GOT3 (cell line): ENCODE results near the gene TPRA1.
"Not testable (repeated sequence)": the region's sequence is repeated elsewhere in the genome, so short reads cannot be mapped to it uniquely, and the experiment has no call there.

Source experiments
- DNase-seq: peaks from one replicate; lab custom pipeline; 2025; ENCODE audit warnings: mixed read lengths; lab: John Stamatoyannopoulos, UW

The TPRA1 gene

GRCh38 chr3:127536830-127537812 is 53.4 kb downstream of the TPRA1 start:
- DNase-seq: no peak

DNA sequence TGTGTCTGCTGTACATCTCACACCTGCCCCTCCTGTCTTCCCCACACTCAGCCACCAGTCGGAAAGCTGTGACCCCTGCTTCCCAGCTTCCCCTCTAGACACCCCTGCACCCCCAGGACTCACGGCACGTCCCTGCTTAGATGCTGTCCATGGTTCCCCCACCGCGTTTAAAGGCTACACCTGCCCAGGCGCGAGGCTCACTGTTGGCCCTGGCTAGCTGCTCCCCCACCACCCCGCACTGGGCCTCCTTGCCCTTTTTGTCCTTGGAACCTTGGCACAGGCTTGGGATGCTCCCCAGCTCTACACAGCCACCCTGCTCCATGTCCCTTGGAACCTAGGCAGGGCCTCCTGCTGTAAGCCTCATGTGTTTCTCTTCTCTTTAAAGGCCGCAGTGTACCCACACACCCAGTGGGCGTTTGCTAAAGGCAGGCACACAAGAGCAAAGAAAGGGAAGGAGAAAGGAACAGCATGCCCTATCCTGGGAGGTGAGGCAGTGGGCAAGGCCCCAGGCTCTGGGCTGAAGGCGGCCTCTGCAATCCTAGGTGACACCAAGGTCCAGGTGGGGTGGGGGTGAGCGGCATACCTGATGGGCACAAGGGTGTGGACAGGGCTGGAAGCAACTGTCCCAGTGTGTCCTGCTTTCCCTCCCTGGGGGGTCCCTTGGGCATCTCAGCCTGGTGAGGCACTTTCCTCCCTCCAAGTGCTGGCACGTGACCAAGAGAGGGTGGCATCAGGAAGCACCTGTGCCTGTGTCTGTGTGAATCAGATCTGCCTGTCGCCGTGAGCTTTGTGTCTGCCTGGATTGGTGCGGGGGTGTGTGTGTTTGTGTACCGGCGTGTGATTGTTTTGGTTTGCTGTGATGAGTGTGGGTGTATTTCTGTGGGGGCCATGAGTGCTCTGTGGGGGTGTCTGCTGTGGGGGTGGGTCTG is 54.4 kb downstream of the TPRA1 start:
- DNase-seq: no peak

GRCh38 chr3:127535106-127535785 is 55.3 kb downstream of the TPRA1 start:
- DNase-seq: no peak

- no peak for DNase-seq
Observed at GRCh38 chr3:127534564-127534963, 56.0 kb downstream of the TPRA1 start.

DNA sequence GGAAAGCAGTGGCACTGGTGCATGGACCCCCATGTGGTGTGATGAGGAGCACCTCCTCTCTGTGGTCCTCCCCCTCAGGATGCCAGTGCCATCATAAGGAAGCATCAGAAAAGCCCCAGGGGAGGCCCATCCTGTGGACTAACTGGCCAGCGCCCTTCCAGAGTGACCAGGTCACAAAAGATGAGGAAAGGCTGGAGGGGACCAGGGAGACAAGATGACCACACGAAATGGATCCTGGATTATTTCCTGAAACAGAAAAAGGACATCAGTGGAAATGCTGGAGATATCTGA is 56.4 kb downstream of the TPRA1 start:
- DNase-seq: no peak

DNA sequence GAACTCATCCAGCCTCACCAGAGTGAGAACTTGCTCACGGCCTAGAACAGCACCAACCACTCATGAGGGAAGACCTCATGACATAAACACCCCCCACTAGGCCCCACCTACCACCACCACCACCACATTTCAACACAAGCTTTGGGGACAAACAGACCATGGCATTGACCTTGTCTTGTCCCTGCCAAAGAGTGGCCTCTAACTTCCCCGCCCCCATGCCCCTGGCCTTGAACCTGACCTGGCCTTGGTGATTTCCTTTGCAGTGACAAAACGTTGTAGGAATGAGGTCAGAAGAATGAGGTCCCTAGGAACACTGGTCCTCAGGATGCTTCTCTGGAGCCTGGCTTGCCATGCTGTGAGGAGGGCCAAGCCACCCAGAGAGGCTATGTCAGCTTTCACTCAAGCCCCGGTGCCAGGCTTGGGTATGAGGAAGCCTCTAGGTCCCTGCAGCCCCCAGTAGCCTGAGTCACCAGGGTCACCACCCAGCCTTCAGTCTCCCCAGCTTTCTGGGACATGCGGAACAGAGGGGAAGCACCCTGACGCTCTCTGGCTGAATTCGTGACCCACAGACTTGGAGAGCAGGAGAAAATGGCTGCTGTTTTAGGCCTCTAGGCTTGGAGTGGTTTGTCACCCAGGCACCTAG is 57.9 kb downstream of the TPRA1 start:
- no peak for DNase-seq

DNA sequence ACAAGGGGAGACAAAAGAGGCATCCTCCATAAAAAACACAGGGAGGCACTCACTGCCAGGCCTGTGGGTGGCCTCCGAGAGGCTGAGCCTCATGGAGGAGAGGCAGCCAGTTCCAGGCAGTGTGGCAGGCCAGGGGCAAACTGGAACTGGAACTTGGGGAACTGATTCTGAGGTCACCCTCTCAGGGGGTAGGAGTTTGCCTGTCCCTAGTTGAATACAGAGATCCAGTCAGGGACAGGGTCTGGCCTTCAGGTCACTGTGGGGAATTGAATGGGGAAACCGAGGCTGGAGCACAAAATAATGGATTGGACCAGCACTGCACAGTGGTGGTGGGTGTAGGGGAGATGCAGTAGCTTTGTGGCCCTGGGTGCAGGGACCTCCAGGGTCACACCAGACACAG is 58.7 kb downstream of the TPRA1 start:
- DNase-seq: no peak

DNA sequence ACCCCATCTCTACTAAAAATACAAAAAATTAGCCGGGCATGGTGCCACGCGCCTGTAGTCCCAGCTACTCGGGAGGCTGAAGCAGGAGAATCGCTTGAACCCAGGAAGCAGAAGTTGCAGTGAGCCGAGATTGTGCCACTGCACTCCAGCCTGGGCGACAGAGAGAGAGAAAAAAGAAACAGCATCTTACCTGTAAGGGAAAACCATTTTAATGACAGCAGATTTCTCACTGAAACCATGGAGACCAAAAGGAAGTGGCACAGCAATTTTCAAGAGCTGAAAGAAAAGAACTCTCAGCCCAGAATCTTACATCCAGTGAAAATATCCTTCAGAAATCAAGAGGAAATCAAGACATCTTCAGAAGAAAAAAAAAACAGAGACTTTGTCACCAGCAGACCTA is 59.7 kb downstream of the TPRA1 start:
- not testable (repeated sequence) for DNase-seq

- no peak for DNase-seq
Observed at GRCh38 chr3:127529346-127530188, 61.0 kb downstream of the TPRA1 start.

DNA sequence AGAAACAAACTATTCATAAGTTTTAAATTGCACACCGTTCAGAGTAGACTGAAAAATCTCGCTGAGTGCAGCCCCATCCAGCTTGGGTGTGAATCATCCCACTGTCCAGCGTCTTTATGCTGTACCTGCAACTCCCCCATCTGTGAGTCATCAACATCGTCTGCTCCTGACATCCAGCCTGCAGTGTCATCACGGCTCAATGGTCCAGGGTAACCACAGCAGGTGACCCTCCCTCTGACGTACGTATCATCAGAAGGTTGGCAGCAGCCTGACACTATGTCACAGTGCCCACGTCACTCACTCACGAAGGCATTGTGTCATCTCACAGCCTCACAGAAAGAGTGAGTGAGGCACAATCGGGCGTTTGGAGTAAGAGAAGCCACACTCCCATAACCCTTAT is 65.2 kb downstream of the TPRA1 start:
- DNase-seq: no peak

GRCh38 chr3:127524296-127524896 is 66.1 kb downstream of the TPRA1 start:
- DNase-seq: no peak
